Astrocyte (in vitro differentiated cells and primary cell): ENCODE results near the gene TJAP1.

ENCODE experiments used
- CTCF ChIP-seq: IDR thresholded peaks from 2 replicates; pipeline ENCODE4 v1.5.1; 2011; ENCODE audit warnings: low read depth, mild to moderate bottlenecking, inconsistent platforms, low read length, moderate library complexity; ENCODE audit not compliant: insufficient read depth
- EZH2 ChIP-seq: IDR thresholded peaks from 2 replicates; pipeline ENCODE4 v1.6.1; 2012; ENCODE audit warnings: mild to moderate bottlenecking, low read length, inconsistent platforms; ENCODE audit not compliant: insufficient read depth

GRCh38 chr6:43452896-43453295 is 24.5 kb upstream of the TJAP1 start:
- no peak for TF ChIP-seq CTCF
- TF ChIP-seq EZH2 = no peak
